ENCODE measurements around the gene KIAA1755. TPM values are rescaled to one million over a fixed set of nuclear protein-coding genes. Genes with fewer than 3 reads are reported as not detected.
A peak's percentile ranks its signal among the peaks of the same experiment; 100 is the strongest.

The KIAA1755 gene
- total and polyA plus RNA-seq, 2 of the 4 experiments (the other 2 are of a cell fraction), result 2.5 to 5.1 TPM

DNA sequence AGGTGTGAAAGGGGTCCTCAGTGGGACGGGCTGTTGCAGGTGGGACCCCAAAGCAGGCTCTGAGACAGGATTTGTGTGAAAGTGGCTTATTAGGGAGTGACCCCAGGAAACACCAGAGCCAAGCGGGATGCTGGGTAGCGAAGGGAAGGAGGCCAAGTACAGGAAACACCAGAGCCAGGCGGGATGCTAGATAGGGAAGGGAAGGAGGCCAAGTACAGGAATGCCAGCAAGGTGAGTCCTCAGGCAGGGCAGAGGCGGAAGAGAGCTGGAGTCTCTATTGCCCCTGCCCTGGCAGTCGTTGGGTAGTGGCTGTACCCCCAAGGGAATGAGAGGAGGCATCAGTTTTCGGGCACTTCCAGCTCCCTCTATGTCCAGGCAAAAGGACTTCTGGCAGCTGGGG is 65.0 kb downstream of the KIAA1755 start:
- no peak overlapping the region for H3K4me2 ChIP-seq (ENCODE audit: low read depth, low read length)
- H3K4me1 ChIP-seq (ENCODE audit: control insufficient read depth, insufficient read depth, low read length), result peaks cover 35% of the 10 kb centered on the region
- no peak overlapping the region for H4K5ac ChIP-seq (ENCODE audit: low read depth, low read length)
- H3K56ac ChIP-seq (ENCODE audit: extremely low read depth, insufficient read depth, low read length), result no peak overlapping the region
- H3K27me3 ChIP-seq (ENCODE audit: control insufficient read depth, insufficient read depth, low read length), result no peaks in the 10 kb centered on the region
- ATAC-seq (ENCODE audit: low read depth) (no peak), DNase-seq (no peak)
- H4K91ac ChIP-seq (ENCODE audit: insufficient read depth, low read depth, low read length), result no peak overlapping the region; the same call in 1 of the 2 replicates
- H3K4me3 ChIP-seq (ENCODE audit: insufficient read depth, low read depth, low read length), result no peak overlapping the region
- H3K9ac ChIP-seq (ENCODE audit: low read depth, low read length), result no peak overlapping the region
- H4K20me1 ChIP-seq (ENCODE audit: insufficient read depth, low read length), result no peaks in the 10 kb centered on the region
- no peaks in the 10 kb centered on the region for H3K36me3 ChIP-seq (ENCODE audit: control insufficient read depth, insufficient read depth, low read length)
- no peak overlapping the region for H4K8ac ChIP-seq (ENCODE audit: low read depth in 2 of 2, low read length in 2 of 2)
- H3K79me1 ChIP-seq (ENCODE audit: low read depth in 1 of 2, low read length in 2 of 2), result no peaks in the 10 kb centered on the region
- no peak overlapping the region for H3K27ac ChIP-seq (ENCODE audit: insufficient read depth, low read length)
- dilution Hi-C loops (cut with HindIII; ENCODE audit: low sequenced_read_pairs, unreplicated experiment), result no loop called here
- ChIA-PET CTCF (interaction anchor here (1.7 kb wide), 1 partner anchor 22 kb away, joined by 5 read pairs; no protein-coding TSS in a partner anchor), POLR2A (ENCODE audit: unreplicated experiment) (no interaction called here)
- H2BK5ac ChIP-seq (ENCODE audit: low read depth, low read length, poor library complexity, severe bottlenecking), result no peak overlapping the region
- H3K18ac ChIP-seq (ENCODE audit: low read depth, low read length), result no peak overlapping the region; the same call in 1 of the 2 replicates
- in situ Hi-C loops (cut with MboI; ENCODE audit: low sequenced_read_pairs), result no loop called here
- TF ChIP-seq BHLHE40 (IDR thresholded peaks at IDR 0.05; ENCODE audit: low read depth, low read length) (no peak), MAZ (IDR thresholded peaks at IDR 0.05; ENCODE audit: borderline replicate concordance, low read depth, low read length) (no peak), RFX5 (IDR thresholded peaks at IDR 0.05; ENCODE audit: low read depth, low read length) (no peak), CEBPB (IDR thresholded peaks at IDR 0.05; ENCODE audit: low read depth, low read length) (no peak), MAFK (IDR thresholded peaks at IDR 0.05; ENCODE audit: low read depth, low read length) (no peak), RAD21 (IDR thresholded peaks at IDR 0.05; ENCODE audit: low read length) (no peak), NFE2L2 (IDR thresholded peaks at IDR 0.05; ENCODE audit: low read depth, low read length) (no peak), FOS (IDR thresholded peaks at IDR 0.05; ENCODE audit: low read depth, low read length) (no peak), POLR2A (IDR thresholded peaks at IDR 0.05; ENCODE audit: low read depth, low read length) (no peak), SMC3 (IDR thresholded peaks at IDR 0.05; ENCODE audit: low read depth, low read length) (no peak), RCOR1 (IDR thresholded peaks at IDR 0.05; ENCODE audit: insufficient replicate concordance, low read length) (no peak), MXI1 (IDR thresholded peaks at IDR 0.05; ENCODE audit: borderline replicate concordance, low read depth, low read length) (no peak), CHD1 (IDR thresholded peaks at IDR 0.05; ENCODE audit: low read depth, low read length) (no peak)
- TF ChIP-seq, protein P1, sequence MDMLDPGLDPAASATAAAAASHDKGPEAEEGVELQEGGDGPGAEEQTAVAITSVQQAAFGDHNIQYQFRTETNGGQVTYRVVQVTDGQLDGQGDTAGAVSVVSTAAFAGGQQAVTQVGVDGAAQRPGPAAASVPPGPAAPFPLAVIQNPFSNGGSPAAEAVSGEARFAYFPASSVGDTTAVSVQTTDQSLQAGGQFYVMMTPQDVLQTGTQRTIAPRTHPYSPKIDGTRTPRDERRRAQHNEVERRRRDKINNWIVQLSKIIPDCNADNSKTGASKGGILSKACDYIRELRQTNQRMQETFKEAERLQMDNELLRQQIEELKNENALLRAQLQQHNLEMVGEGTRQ (IDR thresholded peaks at IDR 0.05; ENCODE audit: low read depth, low read length), result no peak
- TF ChIP-seq, protein P2, sequence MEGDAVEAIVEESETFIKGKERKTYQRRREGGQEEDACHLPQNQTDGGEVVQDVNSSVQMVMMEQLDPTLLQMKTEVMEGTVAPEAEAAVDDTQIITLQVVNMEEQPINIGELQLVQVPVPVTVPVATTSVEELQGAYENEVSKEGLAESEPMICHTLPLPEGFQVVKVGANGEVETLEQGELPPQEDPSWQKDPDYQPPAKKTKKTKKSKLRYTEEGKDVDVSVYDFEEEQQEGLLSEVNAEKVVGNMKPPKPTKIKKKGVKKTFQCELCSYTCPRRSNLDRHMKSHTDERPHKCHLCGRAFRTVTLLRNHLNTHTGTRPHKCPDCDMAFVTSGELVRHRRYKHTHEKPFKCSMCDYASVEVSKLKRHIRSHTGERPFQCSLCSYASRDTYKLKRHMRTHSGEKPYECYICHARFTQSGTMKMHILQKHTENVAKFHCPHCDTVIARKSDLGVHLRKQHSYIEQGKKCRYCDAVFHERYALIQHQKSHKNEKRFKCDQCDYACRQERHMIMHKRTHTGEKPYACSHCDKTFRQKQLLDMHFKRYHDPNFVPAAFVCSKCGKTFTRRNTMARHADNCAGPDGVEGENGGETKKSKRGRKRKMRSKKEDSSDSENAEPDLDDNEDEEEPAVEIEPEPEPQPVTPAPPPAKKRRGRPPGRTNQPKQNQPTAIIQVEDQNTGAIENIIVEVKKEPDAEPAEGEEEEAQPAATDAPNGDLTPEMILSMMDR (conservative IDR thresholded peaks at IDR 0.05; ENCODE audit: low read depth, low read length), result no peak
- TF ChIP-seq, protein P3, sequence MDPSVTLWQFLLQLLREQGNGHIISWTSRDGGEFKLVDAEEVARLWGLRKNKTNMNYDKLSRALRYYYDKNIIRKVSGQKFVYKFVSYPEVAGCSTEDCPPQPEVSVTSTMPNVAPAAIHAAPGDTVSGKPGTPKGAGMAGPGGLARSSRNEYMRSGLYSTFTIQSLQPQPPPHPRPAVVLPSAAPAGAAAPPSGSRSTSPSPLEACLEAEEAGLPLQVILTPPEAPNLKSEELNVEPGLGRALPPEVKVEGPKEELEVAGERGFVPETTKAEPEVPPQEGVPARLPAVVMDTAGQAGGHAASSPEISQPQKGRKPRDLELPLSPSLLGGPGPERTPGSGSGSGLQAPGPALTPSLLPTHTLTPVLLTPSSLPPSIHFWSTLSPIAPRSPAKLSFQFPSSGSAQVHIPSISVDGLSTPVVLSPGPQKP (IDR thresholded peaks at IDR 0.05; ENCODE audit: borderline replicate concordance, low read depth, low read length), result no peak
- no peak overlapping the region for H2AK9ac ChIP-seq (replicated peaks; ENCODE audit: low read depth, low read length, poor library complexity)
- H3K4ac ChIP-seq (ENCODE audit: low read depth, low read length), result peak overlapping the region; percentile 88; the same call in 1 of the 2 replicates
- H2BK20ac ChIP-seq (ENCODE audit: low read depth, low read length), result no peak overlapping the region
- H2AK5ac ChIP-seq (ENCODE audit: low read depth, low read length), result peak overlapping the region; percentile 93
- H3K14ac ChIP-seq (replicated peaks; ENCODE audit: low read depth, low read length), result no peak overlapping the region
- WGBS, 2 experiments (ENCODE audit: extremely low coverage in 2 of 2, insufficient read length in 1 of 2), result 98% methylated on average over 5 of the region's 7 CpGs; no CpG with 5 or more reads in 1 of the 2 experiments
- H2BK15ac ChIP-seq (ENCODE audit: low read depth, low read length), result 0 out of 3 replicates have a peak overlapping the region, but pooled peaks have one; percentile 53
- H2AFZ ChIP-seq (replicated peaks; ENCODE audit: low read length, poor library complexity), result no peak overlapping the region
- BruUV-seq (replicated peaks), result no TSS peak
- H3K9me1 ChIP-seq (ENCODE audit: insufficient read depth, low read length), result peaks cover 29% of the 10 kb centered on the region
- no peak overlapping the region for H2BK120ac ChIP-seq (ENCODE audit: low read depth, low read length)
- intact Hi-C loops (cut with micrococcal nuclease), result no loop called here
- no peak overlapping the region for H3K23ac ChIP-seq (ENCODE audit: low read depth, low read length)
- no peaks in the 10 kb centered on the region for H3K9me3 ChIP-seq (ENCODE audit: control insufficient read depth, insufficient read depth, low read length)

All from IMR-90 (cell line).